ENCODE measurements around the gene POLR3H. TPM values are rescaled to one million over a fixed set of nuclear protein-coding genes. Genes with fewer than 3 reads are reported as not detected.

Gene POLR3H
- total and polyA plus RNA-seq, 2 donors (not counting 1 experiment from before 2014, with no cell fraction given): 12.4 to 32.1 TPM

DNA sequence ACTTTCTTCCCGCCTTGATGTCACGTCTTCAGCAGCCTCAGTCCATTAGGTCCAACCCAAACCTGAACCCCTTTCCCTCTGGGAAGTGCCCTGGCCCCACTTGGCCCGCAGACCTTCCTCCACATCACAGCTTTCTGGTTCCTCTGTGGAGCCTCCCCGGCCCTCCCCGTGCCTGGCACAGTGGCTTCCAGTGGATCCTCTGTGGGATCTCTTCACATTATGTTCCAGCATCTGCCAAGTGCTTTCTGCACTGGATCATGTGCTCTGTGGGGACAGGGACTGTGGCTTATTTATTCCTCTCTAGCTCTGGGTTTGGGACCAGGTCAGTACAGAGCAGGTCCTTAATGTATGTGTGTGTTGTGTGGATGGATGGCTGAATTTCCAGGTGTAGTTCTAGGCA, 30.9 kb downstream of the POLR3H start:
- no peaks in the 10 kb centered on the region for H3K4me1 Mint-ChIP-seq
- Histone ChIP-seq H3K36me3 (replicated peaks in 1 of 2; ENCODE audit: control extremely low read depth in 1 of 2, control insufficient read depth in 1 of 2, extremely low read depth in 1 of 2, insufficient read depth in 2 of 2, low read length in 1 of 2) (peaks cover 12 to 92% of the 10 kb centered on the region in 2 experiments), H3K4me1 (ENCODE audit: control insufficient read depth in 2 of 2, insufficient read depth in 2 of 2, low read length in 2 of 2) (no peaks in the 10 kb centered on the region), H2AFZ (ENCODE audit: insufficient read depth, low read depth, low read length, poor library complexity, severe bottlenecking) (no peak overlapping the region), H3K79me2 (ENCODE audit: control insufficient read depth, insufficient read depth, low read length) (peaks cover 28% of the 10 kb centered on the region), H3K9ac (ENCODE audit: low read length) (no peak overlapping the region), H3K4me3 (ENCODE audit: control extremely low read depth in 1 of 5, extremely low read depth in 1 of 5, insufficient read depth in 1 of 5, low read depth in 2 of 5, low read length in 4 of 5) (no peak overlapping the region), H3K4me2 (replicated peaks; ENCODE audit: low read depth, low read length, poor library complexity, severe bottlenecking) (no peak overlapping the region), H3K27me3 (replicated peaks in 1 of 4; ENCODE audit: control extremely low read depth in 1 of 4, control insufficient read depth in 3 of 4, insufficient read depth in 4 of 4, low read length in 3 of 4) (no peaks in the 10 kb centered on the region), H4K20me1 (ENCODE audit: control insufficient read depth, insufficient read depth, low read length, poor library complexity, severe bottlenecking) (peaks cover 19% of the 10 kb centered on the region), H3K9me3 (ENCODE audit: control extremely low read depth in 1 of 3, control insufficient read depth in 2 of 3, insufficient read depth in 1 of 3, low read length in 2 of 3) (no peaks in the 10 kb centered on the region), H3K27ac (ENCODE audit: low read length in 2 of 2) (no peak overlapping the region)
- ATAC-seq (ENCODE audit: low read depth) (no peak), DNase-seq (no peak)
- TF ChIP-seq EZH2 (IDR thresholded peaks at IDR 0.05; ENCODE audit: borderline replicate concordance, insufficient read depth, low read depth, low read length, poor library complexity, severe bottlenecking): no peak
- TF ChIP-seq, protein P1, sequence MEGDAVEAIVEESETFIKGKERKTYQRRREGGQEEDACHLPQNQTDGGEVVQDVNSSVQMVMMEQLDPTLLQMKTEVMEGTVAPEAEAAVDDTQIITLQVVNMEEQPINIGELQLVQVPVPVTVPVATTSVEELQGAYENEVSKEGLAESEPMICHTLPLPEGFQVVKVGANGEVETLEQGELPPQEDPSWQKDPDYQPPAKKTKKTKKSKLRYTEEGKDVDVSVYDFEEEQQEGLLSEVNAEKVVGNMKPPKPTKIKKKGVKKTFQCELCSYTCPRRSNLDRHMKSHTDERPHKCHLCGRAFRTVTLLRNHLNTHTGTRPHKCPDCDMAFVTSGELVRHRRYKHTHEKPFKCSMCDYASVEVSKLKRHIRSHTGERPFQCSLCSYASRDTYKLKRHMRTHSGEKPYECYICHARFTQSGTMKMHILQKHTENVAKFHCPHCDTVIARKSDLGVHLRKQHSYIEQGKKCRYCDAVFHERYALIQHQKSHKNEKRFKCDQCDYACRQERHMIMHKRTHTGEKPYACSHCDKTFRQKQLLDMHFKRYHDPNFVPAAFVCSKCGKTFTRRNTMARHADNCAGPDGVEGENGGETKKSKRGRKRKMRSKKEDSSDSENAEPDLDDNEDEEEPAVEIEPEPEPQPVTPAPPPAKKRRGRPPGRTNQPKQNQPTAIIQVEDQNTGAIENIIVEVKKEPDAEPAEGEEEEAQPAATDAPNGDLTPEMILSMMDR (IDR thresholded peaks at IDR 0.05): no peak
- no peak overlapping the region for H3K27ac Mint-ChIP-seq
- H3K4me3 Mint-ChIP-seq: no peak overlapping the region
- CTCF ChIA-PET: interaction anchor here (1.1 to 2.2 kb wide), 3 partner anchors 12 to 110 kb away, joined by 4 to 8 read pairs (median 6); no protein-coding TSS in a partner anchor
- WGBS (ENCODE audit: insufficient coverage): 100% methylated on average over 2 of the region's 5 CpGs
- POLR2A ChIA-PET: interaction anchor here (0.6 kb wide), 1 partner anchor 131 kb away, joined by 6 read pairs; no protein-coding TSS in a partner anchor
- no peaks in the 10 kb centered on the region for H3K27me3 Mint-ChIP-seq
- intact Hi-C loops (cut with micrococcal nuclease): no loop called here
- H3K9me3 Mint-ChIP-seq (ENCODE audit: insufficient read depth): no peaks in the 10 kb centered on the region

DNA sequence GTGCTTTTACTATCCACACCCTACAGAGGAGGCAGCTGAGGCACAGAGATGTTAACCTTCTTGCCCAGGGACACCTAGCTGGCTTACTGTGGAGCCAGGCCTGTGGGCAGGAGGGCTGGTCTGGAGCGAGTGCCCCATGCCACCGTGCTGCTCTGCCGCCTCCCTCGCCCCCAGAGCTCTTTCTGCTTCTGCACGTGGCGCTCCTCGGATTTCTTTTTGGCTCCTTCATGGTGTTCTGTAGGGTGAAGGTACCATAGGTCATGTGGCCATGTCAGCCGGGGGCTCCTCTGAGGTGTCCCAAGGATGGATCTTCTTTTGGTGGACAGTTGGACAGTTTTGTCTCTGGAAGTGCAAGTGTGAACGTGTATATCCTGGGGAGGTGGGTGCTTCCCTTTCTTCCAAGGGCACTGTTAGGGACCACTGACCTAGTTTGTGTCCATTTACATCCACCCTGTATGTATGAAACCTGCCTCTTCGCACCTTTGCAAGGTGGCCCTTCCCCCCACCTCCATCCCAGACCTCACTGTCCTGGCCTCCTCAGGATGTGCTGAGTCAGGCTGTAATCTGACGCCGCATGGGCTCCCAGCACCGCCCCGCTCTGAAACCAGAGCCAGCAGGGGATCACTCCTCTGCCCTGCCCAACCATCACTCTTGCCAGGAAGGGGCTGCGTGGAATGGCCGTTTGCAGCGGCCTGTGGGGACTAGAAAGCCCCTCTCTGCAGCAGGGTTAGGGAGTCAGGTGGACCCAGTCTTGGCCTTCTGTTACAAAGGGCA, 31.7 kb downstream of the POLR3H start:
- Histone ChIP-seq H3K27ac (ENCODE audit: low read length in 2 of 2) (no peak overlapping the region), H3K79me2 (ENCODE audit: control insufficient read depth, insufficient read depth, low read length) (peaks cover 36% of the 10 kb centered on the region), H3K27me3 (replicated peaks in 1 of 4; ENCODE audit: control extremely low read depth in 1 of 4, control insufficient read depth in 3 of 4, insufficient read depth in 4 of 4, low read length in 3 of 4) (no peaks in the 10 kb centered on the region), H4K20me1 (ENCODE audit: control insufficient read depth, insufficient read depth, low read length, poor library complexity, severe bottlenecking) (peaks cover 22% of the 10 kb centered on the region), H3K36me3 (replicated peaks in 1 of 2; ENCODE audit: control extremely low read depth in 1 of 2, control insufficient read depth in 1 of 2, extremely low read depth in 1 of 2, insufficient read depth in 2 of 2, low read length in 1 of 2) (peaks cover 12 to 92% of the 10 kb centered on the region in 2 experiments), H3K9ac (ENCODE audit: low read length) (no peak overlapping the region), H3K4me2 (replicated peaks; ENCODE audit: low read depth, low read length, poor library complexity, severe bottlenecking) (no peak overlapping the region), H3K4me1 (ENCODE audit: control insufficient read depth in 2 of 2, insufficient read depth in 2 of 2, low read length in 2 of 2) (no peaks in the 10 kb centered on the region), H3K9me3 (ENCODE audit: control extremely low read depth in 1 of 3, control insufficient read depth in 2 of 3, insufficient read depth in 1 of 3, low read length in 2 of 3) (no peaks in the 10 kb centered on the region), H3K4me3 (ENCODE audit: control extremely low read depth in 1 of 5, extremely low read depth in 1 of 5, insufficient read depth in 1 of 5, low read depth in 2 of 5, low read length in 4 of 5) (no peak overlapping the region), H2AFZ (ENCODE audit: insufficient read depth, low read depth, low read length, poor library complexity, severe bottlenecking) (no peak overlapping the region)
- DNase-seq: no peak
- H3K27me3 Mint-ChIP-seq: no peaks in the 10 kb centered on the region
- no peak overlapping the region for H3K4me3 Mint-ChIP-seq
- no peaks in the 10 kb centered on the region for H3K4me1 Mint-ChIP-seq
- no peaks in the 10 kb centered on the region for H3K9me3 Mint-ChIP-seq (ENCODE audit: insufficient read depth)
- intact Hi-C loops (cut with micrococcal nuclease): no loop called here
- ChIA-PET CTCF (interaction anchor here (0.8 to 2.2 kb wide), 4 partner anchors 11 to 110 kb away, joined by 3 to 8 read pairs (median 5); no protein-coding TSS in a partner anchor), POLR2A (no interaction called here)
- no peak overlapping the region for H3K27ac Mint-ChIP-seq
- 95% methylated on average over 16 of the region's 17 CpGs for WGBS (ENCODE audit: insufficient coverage)
- TF ChIP-seq EZH2 (IDR thresholded peaks at IDR 0.05; ENCODE audit: borderline replicate concordance, insufficient read depth, low read depth, low read length, poor library complexity, severe bottlenecking): no peak
- TF ChIP-seq, protein P1 (IDR thresholded peaks at IDR 0.05): no peak
- ATAC-seq (ENCODE audit: low read depth): no peak

Measured in B cell (primary cell).